Inflammatory macrophage treated with lipopolysaccharide for 4 hours (primary cell): ENCODE results near the gene MAPK1.
"Not testable (repeated sequence)": the region's sequence is repeated elsewhere in the genome, so short reads cannot be mapped to it uniquely, and the experiment has no call there.

Experiments used
- DNase-seq: peaks from one replicate; pipeline ENCODE4 v3.0.0-alpha.2; 2020

The MAPK1 gene

DNA sequence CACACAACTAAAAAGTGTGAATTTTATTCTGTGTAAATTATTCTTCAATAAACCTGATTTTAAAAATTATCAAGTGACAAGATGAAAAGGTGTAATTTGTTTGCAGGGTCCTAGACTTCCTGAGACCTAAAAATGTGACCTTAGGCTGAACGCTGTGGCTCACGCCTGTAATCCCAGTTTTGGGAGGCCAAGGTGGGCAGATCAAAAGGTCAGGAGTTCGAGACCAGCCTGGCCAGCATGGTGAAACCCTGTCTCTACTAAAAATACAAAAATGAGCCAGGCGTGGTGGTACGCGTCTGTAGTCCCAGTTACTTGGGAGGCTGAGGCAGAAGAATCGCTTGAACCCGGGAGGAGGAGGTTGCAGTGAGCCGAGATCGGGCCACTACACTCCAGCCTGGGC, 79.9 kb downstream of the MAPK1 start:
- not testable (repeated sequence) for DNase-seq

DNA sequence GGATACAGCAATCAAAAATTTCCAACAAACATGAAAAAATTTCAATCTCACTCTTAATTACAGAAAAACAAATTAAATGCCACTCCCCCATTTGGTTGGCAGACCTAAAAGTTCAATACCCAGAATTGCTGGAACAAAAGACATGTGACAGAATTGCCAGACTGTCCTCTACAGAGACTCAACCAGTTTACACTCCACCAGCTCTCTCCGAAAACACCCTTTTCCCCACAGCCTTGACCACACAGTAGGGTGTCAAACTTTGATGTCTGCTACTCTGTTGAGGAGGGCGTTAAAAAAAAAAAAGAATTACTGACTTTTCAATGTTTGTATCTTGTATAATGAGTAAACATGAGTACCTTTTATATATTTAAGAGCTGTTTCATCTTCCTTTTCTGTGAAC, 87.2 kb downstream of the MAPK1 start:
- DNase-seq = no peak

DNA sequence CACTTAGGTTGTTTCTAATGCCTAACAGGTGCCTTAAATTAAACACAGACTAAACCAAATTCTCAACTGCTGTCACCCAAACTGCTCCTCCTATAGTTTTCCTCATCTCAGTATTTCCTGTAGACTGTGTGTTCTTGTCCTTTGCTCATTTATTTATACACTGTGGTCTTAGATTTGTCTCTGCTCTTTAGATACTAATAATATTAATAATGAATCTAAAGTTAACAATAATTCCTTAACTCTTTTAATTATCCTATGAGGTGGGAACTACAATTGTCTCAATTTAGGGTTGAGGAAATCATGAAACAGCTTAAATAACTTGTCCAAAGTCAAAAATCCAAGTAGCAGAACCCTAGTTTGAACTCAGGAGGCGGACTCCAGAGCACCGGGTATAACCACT, 88.0 kb downstream of the MAPK1 start:
- DNase-seq = no peak

DNA sequence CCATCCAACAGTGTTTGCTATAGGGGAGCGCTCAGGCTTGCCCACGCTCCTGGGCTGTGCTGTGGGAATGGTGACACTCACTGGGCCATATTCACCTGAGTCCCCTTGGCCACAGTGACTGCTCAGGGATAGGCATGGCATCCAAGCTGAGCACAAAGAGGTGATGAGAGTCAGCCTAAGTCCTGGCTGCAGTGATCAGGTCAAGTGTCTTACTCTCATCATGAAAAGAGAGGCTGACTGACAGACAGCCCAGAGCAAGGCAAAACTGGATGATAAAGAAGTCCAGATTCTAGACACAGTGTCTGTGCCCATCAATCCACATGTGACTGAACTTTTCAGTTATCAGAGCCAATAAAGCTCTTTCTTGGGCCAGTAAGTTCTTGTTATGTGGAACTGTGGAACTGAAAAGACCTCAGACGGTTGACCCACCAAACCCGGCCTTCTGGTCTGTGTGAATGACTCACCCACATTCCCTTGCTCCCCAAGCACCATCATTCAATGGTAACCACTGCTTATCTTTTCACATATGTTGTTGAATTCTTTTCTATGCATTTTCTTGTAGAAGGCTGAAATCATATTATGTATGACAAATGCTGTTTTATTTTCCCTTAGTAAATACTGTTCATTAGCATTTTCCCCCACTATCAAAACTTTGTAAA, 88.6 kb downstream of the MAPK1 start:
- DNase-seq = no peak

DNA sequence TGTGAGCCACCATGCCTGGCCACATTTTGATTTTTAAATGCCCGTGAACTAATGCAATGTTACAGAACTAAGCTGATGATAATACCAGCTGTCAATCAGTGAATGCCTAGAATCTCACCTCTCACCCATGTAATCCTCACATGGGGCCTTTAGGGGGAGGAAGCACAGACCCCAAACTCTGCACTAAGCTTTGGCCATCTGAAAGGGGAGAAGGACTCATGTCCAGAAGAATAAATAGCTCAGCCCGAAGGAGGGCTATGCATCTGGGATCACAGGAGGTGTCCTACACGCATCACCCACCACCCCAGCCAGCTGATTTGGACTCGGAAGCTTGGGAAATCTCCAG, 95.8 kb downstream of the MAPK1 start:
- DNase-seq = no peak

DNA sequence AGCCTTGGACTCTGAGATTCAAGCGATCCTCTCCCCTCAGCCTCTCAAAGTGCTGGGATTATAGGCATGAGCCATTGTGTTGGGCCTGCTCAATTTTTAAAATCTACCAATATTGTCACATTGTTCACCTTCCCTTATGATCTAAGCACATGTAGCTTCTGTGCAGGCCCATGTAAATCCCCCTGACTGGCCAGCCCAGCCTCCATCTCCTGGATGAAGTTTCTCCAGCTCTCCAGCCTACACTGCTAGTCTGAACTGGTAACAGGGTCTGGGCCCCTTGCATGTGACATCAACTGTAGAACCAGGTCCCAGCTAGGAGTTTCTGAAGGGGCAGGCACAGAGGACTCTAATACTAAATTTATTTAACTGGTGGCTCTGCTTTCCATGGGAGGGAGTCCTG, 99.0 kb downstream of the MAPK1 start:
- DNase-seq = no peak

DNA sequence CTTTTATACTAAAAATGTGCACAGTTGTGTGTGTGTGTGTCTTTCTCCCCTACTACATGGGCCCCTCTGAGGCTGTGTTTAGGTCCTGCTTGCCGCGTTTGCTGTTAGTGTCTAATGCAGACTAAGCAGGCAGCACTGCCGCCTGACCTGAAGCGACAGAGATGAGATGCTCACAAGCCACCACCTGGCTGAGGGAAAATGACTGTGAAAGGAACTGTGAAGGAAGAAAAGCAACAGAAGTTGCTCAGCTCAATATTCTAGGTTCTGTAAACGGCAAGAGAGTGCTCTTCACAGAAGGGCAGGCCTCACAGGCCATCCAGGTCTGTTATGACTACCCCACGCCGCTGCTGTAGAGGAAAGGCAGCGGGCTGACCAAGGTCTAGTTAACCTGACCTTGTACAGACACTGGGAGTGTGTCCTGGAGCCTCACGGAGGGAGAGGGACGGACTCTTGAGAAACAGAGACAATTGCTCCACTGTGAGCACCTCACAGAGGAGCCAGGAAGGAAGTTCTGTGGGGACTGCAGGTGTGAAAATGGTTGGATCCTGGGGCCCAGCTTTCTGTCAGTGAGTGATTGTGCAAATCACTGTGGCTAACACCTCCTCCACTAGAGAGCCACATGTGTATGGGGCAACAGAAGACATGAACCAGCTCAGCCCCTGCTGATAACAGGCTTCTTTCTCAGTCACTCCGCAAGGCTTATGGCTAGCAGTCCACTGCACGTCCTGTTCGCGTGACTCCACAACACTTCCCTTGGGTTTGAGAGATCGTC, 100.6 kb downstream of the MAPK1 start:
- no peak for DNase-seq

DNA sequence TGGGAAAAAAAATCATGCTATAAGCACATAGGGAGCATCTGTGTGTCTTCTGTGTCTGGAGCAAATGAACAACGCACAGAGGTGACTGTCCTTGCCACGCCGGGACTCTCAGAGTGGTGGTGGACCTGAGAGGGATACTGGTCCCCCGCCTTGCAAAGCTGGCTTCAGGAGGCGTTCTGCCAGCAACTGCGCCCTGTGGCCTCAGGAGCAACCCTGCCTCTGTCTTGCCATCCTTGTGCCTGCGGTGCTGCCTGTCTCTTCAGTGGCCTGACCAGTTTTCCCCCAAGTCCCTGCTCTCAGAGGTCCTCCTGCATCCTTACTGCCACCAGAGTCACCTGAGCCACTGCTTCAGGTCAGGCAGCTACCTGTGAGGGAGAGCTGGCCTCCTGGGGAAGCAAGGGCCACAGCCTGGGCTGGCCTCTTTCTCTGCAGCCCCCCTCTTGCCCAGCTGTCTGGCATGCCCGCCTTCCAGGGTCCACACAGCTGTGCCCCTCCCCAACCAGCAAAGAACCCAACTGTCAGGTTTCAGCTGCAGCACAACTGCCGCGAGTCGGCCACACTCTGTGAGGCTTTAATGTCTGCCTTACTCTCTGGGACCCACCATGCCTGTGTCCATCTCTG, 101.4 kb downstream of the MAPK1 start:
- no peak for DNase-seq

DNA sequence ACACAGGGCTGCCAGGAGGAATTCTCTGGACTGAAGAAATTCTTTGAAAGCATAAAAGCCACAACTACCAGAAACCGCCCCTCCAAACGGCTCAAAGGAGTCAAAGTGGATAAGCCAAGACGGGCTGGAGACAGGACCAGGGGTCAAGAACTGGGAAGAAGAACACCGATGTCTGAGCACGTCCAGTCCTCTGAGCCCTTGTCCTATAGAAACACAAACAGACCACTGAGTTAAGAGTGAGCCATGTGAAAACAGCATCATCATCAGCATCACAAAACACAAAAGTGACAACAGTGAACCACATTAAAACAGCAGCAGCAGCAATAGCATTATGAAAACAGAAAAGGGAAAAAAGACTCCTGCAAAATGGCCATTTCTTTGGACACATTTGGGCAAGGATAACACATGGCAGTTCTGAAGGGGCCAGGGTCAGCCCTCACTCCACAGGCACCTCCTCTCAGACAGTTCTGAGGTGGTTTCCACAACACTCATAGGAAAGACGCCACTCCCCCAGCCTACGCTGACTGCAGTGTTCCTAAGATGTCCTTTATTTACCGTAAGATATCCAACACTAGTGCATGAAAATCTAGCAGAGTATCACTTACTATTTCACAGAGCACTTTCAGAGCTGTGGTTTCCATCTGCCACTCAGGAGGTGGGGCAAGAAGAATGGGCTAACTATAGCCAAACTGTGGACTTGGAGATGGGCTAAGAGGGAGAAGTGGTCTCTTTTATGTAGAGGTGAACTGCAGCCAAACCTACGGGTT, 103.2 kb downstream of the MAPK1 start:
- DNase-seq = no peak

DNA sequence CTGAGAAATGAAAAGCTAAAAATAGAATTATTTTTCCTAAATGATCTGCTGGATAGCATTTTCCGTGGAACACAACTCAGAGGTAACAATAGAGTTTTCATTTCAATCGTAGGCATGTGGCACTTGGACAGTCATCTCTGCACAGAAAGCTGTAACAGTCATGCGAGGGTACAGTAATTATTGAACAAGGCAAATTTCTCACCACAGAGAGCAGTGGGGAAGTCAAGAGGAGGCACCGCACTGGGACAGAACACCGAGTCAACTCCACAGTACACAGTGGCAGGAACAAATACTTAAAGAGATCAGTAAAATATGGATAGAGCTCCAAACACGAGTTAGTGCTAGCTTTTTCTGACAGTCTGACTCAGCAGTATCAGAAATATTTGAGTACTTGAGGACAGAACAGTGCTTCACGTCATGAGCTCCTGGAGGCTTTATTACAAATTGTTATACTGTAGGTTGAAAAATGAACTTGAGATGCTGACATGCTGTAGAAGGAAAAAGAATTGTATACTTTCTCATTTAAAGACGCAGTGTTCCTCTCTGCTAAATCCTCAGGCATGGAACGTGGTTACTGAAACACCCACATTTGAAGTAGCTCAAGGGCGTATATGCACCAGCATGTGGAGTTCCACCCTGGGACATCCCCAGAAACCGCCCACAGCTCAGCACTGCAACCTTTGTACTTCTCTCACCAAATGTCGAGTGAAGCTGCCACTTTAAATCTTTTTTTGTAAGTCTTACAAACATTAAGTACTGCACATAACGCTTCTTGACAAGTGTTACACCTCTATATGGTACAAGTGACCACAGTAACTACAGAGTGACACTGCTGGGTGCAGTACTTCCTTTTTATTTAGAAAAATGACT, 104.5 kb downstream of the MAPK1 start:
- peak; percentile 37 for DNase-seq

DNA sequence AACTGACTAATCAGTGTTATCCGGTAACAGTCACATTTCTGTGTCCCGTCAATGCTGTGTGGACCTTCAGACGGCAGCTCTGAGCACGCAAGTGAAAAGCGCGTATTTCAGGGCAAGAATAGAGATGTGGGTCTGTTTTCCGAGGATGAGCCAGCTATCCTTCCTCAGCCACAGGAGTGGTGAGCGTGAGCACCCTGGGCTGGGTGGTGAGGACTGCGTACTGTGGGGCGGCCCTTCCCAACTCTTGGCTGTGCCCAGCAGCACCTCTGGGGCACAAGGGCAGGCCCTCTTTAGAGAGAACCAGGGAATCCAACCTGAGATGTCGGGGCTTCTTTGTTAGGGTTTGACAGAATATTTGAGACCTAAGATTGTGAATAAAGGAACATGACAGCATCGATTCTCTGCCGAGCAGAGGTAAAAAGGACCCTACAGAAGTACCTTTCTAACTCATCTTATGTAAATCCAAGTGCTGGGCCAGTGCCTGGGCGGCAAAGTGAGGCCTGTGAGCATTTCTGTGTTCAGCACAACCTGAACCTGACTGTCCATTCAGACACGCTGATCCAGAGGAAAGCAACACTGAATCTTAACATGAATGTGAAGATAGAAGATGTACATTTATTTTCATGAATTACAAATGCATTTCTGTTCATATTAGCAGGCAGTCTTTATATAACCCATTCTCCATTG, 105.3 kb downstream of the MAPK1 start:
- no peak for DNase-seq

DNA sequence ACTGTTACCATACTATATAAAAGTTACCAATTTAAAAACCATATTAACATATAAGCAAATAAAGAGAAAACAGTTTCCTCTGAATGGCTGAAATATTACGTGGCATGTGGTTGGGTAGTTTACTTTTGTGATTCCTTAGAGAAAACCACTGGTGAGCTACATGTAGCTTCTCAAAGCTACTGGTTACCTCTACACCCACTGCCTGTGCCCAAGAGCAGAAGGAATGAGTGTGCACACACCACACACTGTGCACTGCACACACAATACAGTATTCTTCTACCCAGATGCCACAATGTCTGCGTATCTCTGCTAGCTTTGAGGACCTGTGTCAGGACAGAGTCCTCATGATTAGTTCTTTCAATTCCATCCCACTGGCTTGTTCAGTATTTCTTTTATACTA, 106.4 kb downstream of the MAPK1 start:
- no peak for DNase-seq

DNA sequence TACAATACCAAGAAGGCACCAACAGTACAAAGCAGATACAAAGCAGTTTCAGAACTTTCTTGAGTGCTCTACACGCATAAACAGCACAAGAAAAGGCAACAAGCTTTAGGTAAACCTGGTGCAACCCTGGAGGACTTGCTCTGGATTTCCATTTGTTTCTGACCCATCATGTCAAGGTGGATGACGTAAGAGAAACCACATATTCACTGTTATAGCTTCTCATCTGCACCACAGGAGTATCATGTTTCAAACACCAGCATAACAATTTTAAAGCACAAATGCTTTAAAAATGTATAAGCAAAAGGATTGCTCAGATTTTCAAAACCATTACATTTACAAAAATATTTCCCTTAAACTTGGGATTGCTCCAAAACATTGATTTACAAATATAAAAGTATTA, 106.8 kb downstream of the MAPK1 start:
- DNase-seq = no peak

DNA sequence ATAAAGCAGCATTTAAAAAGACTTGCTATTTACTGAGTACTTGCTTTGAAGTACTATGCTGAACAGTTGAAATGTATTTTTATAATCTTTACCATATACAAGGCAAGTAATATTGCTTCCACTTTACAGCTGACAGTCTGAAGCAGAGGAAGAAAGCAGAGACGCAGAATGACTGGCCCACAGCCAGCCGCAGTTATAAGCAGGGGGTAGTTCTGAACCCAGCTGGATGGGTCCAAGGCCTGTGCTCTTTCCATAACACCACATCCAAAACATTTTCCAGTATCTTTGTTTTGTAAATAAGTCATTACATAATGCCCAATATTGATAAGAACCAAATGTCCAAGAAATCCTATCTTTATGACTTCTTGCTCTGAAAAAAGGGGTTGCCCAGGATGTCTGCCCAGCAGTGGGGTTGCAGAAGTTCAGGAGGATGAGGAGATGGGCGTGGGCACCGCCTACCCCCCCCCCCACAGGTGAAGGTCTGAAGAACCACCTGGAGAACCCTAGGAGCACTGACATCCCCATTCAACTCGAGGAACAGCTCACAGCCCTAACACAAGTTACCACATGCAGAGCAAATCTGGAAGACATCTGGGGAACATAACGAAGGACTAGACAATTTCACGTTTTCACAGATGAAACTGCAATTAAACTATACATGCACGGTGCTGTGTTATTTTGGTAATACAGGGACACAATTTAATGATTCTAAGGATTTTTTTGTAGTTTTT, 107.6 kb downstream of the MAPK1 start:
- DNase-seq = no peak

DNA sequence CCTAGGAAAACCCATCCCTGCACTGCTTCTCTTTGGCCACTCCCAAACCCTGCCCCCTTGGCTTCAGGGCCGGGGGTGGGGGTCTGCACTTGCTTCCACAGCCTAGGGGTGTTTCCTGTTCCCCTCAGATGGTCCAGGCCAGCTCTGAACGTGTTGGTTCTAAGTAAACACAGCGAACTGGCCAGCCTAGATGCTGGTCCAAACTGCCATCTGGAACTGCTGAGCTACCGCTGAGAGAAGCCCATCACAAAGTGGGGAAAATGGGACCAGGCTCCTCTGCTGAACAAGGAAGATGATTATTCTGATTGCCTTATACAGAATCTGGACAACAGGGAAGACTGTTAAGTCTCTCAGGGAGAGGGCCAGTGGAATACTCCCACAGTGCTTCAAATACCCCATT, 108.4 kb downstream of the MAPK1 start:
- no peak for DNase-seq

DNA sequence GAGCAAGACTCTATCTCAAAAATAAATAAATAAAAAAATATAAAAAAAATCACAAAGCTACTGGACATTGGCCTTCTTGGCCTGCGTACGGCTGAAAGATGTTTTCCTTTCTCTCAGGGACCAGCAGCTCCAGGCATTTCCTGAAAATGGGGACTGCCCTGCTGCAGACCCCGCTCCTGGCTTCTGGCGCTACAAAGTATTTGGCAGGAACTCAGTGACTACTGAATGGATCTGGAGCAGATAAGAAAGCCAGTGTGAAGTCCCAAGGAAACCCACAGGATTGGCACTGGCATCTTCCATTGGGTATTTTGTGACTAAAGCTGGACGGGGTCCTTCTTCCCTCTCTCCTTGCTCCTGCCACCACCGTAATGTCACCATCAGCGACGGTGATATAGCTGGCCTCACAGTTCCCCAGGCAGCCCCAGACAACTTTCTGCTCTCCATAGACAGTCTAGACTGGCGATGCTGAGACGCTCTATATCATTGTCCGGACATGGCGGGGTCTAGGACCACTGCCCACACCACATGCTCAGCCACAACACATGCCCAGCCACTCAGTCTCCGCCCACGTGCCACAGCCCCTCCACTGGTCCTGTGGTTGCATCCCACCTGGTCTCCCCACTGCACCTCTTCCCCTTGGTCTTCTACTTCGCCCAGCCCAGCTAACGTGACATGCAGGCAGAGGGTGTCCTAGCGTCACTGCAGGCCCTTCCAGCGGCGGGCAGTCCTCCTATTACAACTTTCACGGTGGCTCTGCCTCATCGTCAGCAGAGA, 109.2 kb downstream of the MAPK1 start:
- no peak for DNase-seq

DNA sequence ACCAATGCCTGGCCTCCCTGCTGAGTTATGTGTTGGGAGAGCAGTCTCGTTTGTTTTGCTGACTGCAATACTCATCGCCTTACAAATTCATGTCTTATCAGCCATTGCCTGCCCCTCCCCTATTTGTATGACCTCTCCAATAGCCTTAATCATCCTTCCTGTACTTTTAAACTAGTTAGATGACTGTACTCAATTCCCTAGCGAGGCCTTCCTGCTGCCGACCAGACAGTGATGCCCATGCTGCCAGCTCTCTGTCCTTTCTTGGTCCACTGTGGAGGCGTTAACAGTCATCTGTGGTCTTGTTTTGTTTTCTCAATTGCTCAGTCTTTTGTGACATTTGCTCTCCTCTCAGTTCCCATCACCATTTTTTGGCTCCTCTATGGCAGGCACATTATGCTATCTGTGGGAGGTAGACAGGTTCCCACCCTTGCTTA, 111.6 kb downstream of the MAPK1 start:
- no peak for DNase-seq

DNA sequence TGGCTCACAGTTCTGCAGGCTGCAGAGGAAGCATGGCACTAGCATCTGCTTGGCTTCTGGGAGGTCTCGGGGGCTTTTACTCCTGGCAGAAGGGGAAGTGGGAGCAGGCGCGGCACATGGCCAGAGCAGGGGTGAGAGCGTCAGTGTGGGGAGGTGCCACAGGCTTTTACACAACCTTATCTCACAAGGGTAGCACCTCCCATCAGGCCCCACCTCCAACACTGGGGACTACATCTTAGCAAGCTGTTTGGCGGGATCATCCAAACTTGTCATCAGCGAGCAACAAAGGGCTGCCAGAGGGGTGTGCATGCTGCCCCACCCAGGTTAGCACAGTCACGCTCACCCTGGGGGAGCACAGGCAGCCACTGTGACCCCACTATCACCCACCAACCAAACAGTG, 112.9 kb downstream of the MAPK1 start:
- DNase-seq = peak; percentile 24

DNA sequence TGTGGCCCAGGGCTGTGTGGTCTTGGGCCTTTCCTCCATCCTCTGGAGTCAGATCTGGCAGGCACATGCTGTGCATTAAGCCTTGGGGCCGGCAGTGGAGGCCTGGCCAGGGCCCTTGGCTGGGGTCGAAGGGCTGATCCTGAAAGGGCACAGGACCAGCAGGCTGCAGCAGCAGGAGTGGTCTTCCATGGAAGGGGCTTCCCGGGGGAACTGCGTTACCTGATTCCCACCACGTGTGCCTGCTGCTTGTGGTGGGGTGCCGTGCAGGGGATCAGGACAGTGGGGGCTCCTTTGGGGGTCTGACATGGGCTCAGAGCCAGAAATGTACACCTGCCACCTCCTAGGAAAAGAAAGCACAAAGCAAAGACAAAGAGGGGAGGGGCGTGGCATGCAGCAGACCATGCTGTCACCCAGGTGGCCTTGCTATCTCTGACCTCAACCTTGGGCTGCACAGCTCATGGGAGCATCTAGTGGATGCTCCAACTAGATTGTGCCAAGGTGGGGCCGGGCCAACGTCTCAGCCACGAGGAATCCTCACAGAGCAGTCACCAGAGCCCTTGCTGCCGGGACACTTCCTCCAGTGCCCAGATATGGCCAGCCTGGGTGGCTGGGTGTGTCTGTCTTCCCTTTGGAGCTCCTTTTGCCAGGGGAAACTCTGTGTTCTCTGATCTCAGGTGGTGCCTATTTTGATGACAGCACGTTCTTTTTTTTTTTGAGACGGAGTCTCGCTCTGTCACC, 113.9 kb downstream of the MAPK1 start:
- no peak for DNase-seq

DNA sequence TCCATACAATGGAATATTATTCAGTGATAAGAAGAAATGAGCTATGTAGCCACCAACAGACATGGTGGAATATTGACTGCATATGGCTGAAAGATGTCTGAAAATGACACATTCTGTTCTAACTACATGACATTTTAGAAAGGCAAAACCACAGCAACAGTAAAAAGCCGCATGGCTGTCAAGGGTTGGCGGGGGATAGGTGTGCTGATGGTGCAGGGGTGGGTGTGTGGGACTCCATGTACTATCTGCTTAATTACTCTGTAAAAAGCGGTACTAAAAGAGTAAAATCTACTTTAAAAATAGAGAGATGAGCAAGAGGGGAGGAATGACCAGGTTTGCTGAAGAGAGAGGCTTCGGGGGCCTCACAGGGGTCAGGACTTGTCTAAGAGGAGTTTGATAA, 115.2 kb downstream of the MAPK1 start:
- DNase-seq = no peak
